ENCODE results near the gene EPHB3.

Gene EPHB3

GRCh38 chr3:184586851-184587250, 25.3 kb downstream of the EPHB3 start:
- H3K27me3 ChIP-seq (ENCODE audit: insufficient read depth, poor library complexity, severe bottlenecking) = no peaks in the 10 kb centered on the region
- ATAC-seq (ENCODE audit: low read depth) = no peak
- TF ChIP-seq CTCF (IDR thresholded peaks at IDR 0.05; ENCODE audit: poor library complexity, severe bottlenecking) = no peak
- H3K4me1 ChIP-seq (ENCODE audit: insufficient read depth, poor library complexity, severe bottlenecking) = peaks cover 3% of the 10 kb centered on the region
- no peaks in the 10 kb centered on the region for H3K36me3 ChIP-seq (ENCODE audit: low read depth)
- DNase-seq (ENCODE audit: low spot score) = no peak
- no peak overlapping the region for H3K27ac ChIP-seq (ENCODE audit: poor library complexity, severe bottlenecking)
- H3K4me3 ChIP-seq (ENCODE audit: severe bottlenecking) = no peak overlapping the region
- no peaks in the 10 kb centered on the region for H3K9me3 ChIP-seq (ENCODE audit: severe bottlenecking)

DNA sequence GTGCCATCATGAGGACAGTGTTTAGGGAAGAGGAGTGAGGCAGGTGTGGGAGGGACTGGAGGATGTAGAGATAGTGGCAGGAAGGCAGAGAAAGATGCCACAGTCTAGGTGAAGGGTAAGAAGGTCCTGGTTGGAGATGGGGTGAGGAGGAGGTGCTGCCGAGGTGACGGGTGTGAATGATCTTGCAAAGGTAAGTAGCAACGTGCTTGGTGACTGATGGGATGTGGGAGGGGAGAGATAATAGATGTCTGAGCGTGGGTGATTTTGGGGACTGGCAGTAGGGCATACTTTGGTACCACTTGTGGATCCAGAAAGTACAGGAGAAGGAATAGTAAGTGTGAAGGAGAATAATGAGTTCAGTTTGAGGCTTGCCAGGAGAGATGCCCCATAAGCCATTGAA, 27.2 kb downstream of the EPHB3 start:
- no peak for ATAC-seq (ENCODE audit: low read depth)
- no peaks in the 10 kb centered on the region for H3K36me3 ChIP-seq (ENCODE audit: low read depth)
- no peak for DNase-seq (ENCODE audit: low spot score)
- no peak overlapping the region for H3K27ac ChIP-seq (ENCODE audit: poor library complexity, severe bottlenecking)
- H3K27me3 ChIP-seq (ENCODE audit: insufficient read depth, poor library complexity, severe bottlenecking) = no peaks in the 10 kb centered on the region
- TF ChIP-seq CTCF (IDR thresholded peaks at IDR 0.05; ENCODE audit: poor library complexity, severe bottlenecking) = no peak
- H3K9me3 ChIP-seq (ENCODE audit: severe bottlenecking) = no peaks in the 10 kb centered on the region
- H3K4me1 ChIP-seq (ENCODE audit: insufficient read depth, poor library complexity, severe bottlenecking) = peaks cover 3% of the 10 kb centered on the region
- H3K4me3 ChIP-seq (ENCODE audit: severe bottlenecking) = no peak overlapping the region

GRCh38 chr3:184590795-184591194, 29.2 kb downstream of the EPHB3 start:
- TF ChIP-seq CTCF (IDR thresholded peaks at IDR 0.05; ENCODE audit: poor library complexity, severe bottlenecking) = no peak
- H3K4me3 ChIP-seq (ENCODE audit: severe bottlenecking) = no peak overlapping the region
- DNase-seq (ENCODE audit: low spot score) (no peak), ATAC-seq (ENCODE audit: low read depth) (no peak)
- H3K36me3 ChIP-seq (ENCODE audit: low read depth) = no peaks in the 10 kb centered on the region
- peaks cover 3% of the 10 kb centered on the region for H3K4me1 ChIP-seq (ENCODE audit: insufficient read depth, poor library complexity, severe bottlenecking)
- H3K27ac ChIP-seq (ENCODE audit: poor library complexity, severe bottlenecking) = no peak overlapping the region
- H3K27me3 ChIP-seq (ENCODE audit: insufficient read depth, poor library complexity, severe bottlenecking) = no peaks in the 10 kb centered on the region
- H3K9me3 ChIP-seq (ENCODE audit: severe bottlenecking) = no peaks in the 10 kb centered on the region

- no peak; the same call in 2 of the 3 replicates for ATAC-seq (ENCODE audit: low read depth)
Observed at GRCh38 chr3:184591789-184592188, 30.2 kb downstream of the EPHB3 start.

More at GRCh38 chr3:184591789-184592188, 30.2 kb downstream of the EPHB3 start:
- Histone ChIP-seq H3K4me3 (ENCODE audit: severe bottlenecking) (no peak overlapping the region), H3K9me3 (ENCODE audit: severe bottlenecking) (no peaks in the 10 kb centered on the region), H3K27ac (ENCODE audit: poor library complexity, severe bottlenecking) (no peak overlapping the region), H3K36me3 (ENCODE audit: low read depth) (no peaks in the 10 kb centered on the region), H3K27me3 (ENCODE audit: insufficient read depth, poor library complexity, severe bottlenecking) (no peaks in the 10 kb centered on the region), H3K4me1 (ENCODE audit: insufficient read depth, poor library complexity, severe bottlenecking) (peaks cover 3% of the 10 kb centered on the region)
- no peak for TF ChIP-seq CTCF (IDR thresholded peaks at IDR 0.05; ENCODE audit: poor library complexity, severe bottlenecking)
- DNase-seq (ENCODE audit: low spot score) = no peak
